Ishikawa (cell line): Measurements from ENCODE around the gene DAZAP2.

Experiments used
- CEBPB ChIP-seq: IDR thresholded peaks from 2 replicates; pipeline ENCODE4 v1.6.1; 2012
- CREB1 ChIP-seq: IDR thresholded peaks from 2 replicates; pipeline ENCODE4 v1.6.1; 2012; ENCODE audit warnings: low read depth
- EGR1 ChIP-seq: IDR thresholded peaks from 2 replicates; pipeline ENCODE4 v1.6.1; 2012
- EP300 ChIP-seq: IDR thresholded peaks from 2 replicates; pipeline ENCODE4 v1.6.1; 2012; ENCODE audit warnings: borderline replicate concordance
- MAX ChIP-seq: IDR thresholded peaks from 2 replicates; pipeline ENCODE4 v1.6.1; 2012
- REST ChIP-seq: IDR thresholded peaks from 2 replicates; pipeline ENCODE4 v1.6.1; 2012; ENCODE audit warnings: low read depth, mild to moderate bottlenecking
- TAF1 ChIP-seq: IDR thresholded peaks from 2 replicates; pipeline ENCODE4 v1.6.1; 2012; ENCODE audit warnings: low read depth, mild to moderate bottlenecking
- TCF12 ChIP-seq: IDR thresholded peaks from 2 replicates; pipeline ENCODE4 v1.6.1; 2012; ENCODE audit warnings: low read depth
- YY1 ChIP-seq: IDR thresholded peaks from 2 replicates; pipeline ENCODE4 v1.6.1; 2012; ENCODE audit warnings: low read depth
- ZBTB7A ChIP-seq: IDR thresholded peaks from 2 replicates; pipeline ENCODE4 v1.6.1; 2012; ENCODE audit warnings: low read depth

DAZAP2 gene

GRCh38 chr12:51281202-51281924 is 42.7 kb downstream of the DAZAP2 start:
- TF ChIP-seq CREB1 (no peak), CEBPB (no peak), YY1 (no peak), TAF1 (no peak)

- TF ChIP-seq ZBTB7A (no peak), CREB1 (no peak), REST (no peak), TCF12 (no peak), EP300 (no peak), EGR1 (no peak), TAF1 (no peak), YY1 (no peak), MAX (no peak)
Measured at GRCh38 chr12:51285843-51286242, 47.2 kb downstream of the DAZAP2 start.
